PC-3 (cell line): ENCODE data around the gene PAMR1.

Experiments used
- EZH2 ChIP-seq: fragments of 300-600 bp; sonication (generic); IDR thresholded peaks from one replicate; pipeline ENCODE4 v1.6.1; 2017; ENCODE audit warnings: antibody characterized with exemption, mild to moderate bottlenecking, low read length; ENCODE audit not compliant: unreplicated experiment
- TF ChIP-seq, protein P1 (sequence below): fragments of 300-600 bp; sonication (generic); conservative IDR thresholded peaks from 2 replicates; pipeline ENCODE4 v1.5.1; 2017; ENCODE audit warnings: antibody characterized with exemption, low read depth, mild to moderate bottlenecking, low read length

DNA sequence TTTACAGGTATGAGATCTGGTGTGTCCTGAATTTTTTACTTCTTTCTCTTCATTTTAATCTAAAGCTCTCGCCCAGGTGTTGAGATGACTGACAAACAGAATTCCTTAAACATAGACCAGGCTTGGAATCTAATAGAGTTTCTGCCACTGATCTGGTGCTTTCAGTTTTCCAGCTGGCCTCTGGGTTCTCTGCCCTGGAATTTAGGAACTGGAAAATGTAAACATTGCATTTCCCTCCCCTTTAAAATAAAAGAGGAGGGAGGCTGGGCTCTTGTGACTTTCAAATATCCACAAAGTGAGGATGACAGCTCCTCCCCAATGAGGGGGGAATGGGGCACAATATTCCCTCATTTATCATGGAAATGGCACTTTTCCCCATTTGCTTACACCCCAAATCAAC lies 5.0 kb downstream of the PAMR1 start:
- TF ChIP-seq, protein P1, sequence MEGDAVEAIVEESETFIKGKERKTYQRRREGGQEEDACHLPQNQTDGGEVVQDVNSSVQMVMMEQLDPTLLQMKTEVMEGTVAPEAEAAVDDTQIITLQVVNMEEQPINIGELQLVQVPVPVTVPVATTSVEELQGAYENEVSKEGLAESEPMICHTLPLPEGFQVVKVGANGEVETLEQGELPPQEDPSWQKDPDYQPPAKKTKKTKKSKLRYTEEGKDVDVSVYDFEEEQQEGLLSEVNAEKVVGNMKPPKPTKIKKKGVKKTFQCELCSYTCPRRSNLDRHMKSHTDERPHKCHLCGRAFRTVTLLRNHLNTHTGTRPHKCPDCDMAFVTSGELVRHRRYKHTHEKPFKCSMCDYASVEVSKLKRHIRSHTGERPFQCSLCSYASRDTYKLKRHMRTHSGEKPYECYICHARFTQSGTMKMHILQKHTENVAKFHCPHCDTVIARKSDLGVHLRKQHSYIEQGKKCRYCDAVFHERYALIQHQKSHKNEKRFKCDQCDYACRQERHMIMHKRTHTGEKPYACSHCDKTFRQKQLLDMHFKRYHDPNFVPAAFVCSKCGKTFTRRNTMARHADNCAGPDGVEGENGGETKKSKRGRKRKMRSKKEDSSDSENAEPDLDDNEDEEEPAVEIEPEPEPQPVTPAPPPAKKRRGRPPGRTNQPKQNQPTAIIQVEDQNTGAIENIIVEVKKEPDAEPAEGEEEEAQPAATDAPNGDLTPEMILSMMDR: no peak
- no peak for TF ChIP-seq EZH2
